Fibroblast of pulmonary artery (primary cell): ENCODE results near the gene RAD51.

Experiments used
- DNase-seq: peaks from one replicate; pipeline ENCODE4 v3.0.0-alpha.2; 2010; ENCODE audit warnings: low read depth
- H3K4me3 ChIP-seq: replicated peaks from 2 replicates; pipeline ENCODE4 v1.5.1; 2011; ENCODE audit warnings: low read depth, mild to moderate bottlenecking, control low read depth, low read length, moderate library complexity
- TF ChIP-seq, protein P1 (sequence below): IDR thresholded peaks from 2 replicates; pipeline ENCODE4 v1.5.1; 2011; ENCODE audit warnings: mild to moderate bottlenecking, control low read depth, low read length, inconsistent platforms; ENCODE audit errors: missing control alignments

The RAD51 gene

DNA sequence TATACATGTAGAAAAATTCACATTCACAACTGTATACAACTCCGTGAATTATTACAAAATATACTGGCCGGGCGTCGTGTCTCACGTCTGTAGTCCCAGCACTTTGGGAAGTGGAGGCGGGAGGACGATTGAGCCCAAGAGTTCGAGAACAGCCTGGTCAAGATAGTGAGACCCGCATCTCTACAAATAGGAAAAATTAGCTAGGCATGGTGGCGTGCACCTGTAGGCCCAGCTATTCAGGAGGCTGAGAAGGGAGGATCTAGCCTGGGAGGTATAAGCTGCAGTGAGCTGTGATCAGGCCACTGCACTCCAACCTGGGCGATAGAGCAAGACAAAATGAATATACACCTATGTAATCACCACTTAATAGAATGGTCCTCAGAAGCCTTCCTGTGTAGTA, 1.3 kb downstream of the RAD51 start:
- DNase-seq = no peak
- peak overlapping the region; percentile 97 for H3K4me3 ChIP-seq
- TF ChIP-seq, protein P1, sequence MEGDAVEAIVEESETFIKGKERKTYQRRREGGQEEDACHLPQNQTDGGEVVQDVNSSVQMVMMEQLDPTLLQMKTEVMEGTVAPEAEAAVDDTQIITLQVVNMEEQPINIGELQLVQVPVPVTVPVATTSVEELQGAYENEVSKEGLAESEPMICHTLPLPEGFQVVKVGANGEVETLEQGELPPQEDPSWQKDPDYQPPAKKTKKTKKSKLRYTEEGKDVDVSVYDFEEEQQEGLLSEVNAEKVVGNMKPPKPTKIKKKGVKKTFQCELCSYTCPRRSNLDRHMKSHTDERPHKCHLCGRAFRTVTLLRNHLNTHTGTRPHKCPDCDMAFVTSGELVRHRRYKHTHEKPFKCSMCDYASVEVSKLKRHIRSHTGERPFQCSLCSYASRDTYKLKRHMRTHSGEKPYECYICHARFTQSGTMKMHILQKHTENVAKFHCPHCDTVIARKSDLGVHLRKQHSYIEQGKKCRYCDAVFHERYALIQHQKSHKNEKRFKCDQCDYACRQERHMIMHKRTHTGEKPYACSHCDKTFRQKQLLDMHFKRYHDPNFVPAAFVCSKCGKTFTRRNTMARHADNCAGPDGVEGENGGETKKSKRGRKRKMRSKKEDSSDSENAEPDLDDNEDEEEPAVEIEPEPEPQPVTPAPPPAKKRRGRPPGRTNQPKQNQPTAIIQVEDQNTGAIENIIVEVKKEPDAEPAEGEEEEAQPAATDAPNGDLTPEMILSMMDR = no peak

DNA sequence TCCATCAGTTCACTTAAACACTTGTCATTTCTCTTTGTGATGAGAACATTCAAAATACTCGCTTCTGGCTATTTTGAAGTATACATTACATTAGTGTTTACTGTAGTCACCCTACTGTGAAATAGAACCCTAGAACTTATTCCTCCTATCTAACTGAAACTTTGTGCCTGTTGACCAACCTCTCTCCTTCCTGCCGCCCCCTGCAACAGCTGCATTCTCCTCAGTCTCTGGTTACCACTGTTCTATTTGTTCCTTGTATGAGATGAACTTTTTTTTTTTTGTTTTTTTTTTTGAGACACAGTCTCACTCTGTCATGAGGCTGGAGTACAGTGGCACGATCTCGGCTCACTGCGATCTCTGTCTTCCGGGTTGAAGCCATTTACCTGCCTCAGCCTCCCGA, 2.9 kb downstream of the RAD51 start:
- DNase-seq = no peak
- TF ChIP-seq, protein P1 = no peak
- H3K4me3 ChIP-seq = no peak overlapping the region

DNA sequence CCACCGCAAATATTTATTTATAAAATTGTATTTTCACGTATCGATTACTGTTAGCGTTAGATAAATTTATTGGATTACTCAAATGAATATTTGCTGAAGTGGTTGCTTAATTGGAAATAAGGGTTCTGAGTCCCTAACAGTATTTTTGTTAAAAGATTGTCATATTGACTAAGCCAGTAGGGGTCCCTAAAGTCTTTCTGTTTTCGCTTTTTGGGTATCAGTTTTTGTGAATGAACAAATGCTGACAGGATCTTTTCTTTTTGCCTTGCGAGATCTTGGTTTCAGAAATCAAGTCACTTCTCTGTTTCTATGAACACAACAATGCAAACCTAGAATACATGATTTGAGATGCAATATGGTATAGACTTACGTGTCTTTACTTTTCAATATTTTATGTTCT, 7.1 kb downstream of the RAD51 start:
- no peak overlapping the region for H3K4me3 ChIP-seq
- TF ChIP-seq, protein P1 = peak; percentile 35
- peak; percentile 46 for DNase-seq

DNA sequence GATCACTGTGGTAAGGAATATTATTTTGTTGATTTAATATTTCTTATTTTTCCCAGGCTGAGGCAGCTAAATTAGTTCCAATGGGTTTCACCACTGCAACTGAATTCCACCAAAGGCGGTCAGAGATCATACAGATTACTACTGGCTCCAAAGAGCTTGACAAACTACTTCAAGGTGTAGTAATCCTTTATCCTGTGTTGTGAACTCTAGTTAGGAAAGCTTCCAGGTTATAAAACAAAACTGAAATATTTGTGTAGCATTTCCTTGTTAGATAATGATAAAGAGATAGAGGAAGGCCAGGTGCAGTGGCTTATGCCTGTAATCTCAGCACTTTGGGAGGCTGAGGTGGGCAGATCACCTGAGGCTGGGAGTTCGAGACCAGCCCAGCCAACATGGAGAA, 11.1 kb downstream of the RAD51 start:
- TF ChIP-seq, protein P1 = no peak
- DNase-seq = no peak
- H3K4me3 ChIP-seq = no peak overlapping the region

DNA sequence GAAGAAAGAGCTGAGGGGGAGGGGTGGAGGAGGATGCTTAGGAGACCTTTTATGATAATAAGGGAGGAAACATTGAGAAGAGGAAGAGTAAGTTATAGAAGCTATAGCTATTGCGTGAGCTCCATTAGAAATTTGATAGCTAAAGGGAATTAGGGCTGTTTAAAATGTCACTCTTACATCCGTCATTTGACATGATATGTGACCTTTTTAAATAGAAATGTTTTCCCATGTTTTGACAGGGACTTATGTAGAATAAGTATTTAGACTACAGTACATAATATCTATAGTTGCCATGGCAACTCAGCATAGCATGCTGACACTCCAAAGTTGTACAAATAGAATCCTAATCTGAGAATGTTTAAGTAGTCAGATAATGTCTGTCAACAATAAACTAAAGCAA, 19.2 kb downstream of the RAD51 start:
- TF ChIP-seq, protein P1 = no peak
- H3K4me3 ChIP-seq = no peak overlapping the region
- no peak for DNase-seq

DNA sequence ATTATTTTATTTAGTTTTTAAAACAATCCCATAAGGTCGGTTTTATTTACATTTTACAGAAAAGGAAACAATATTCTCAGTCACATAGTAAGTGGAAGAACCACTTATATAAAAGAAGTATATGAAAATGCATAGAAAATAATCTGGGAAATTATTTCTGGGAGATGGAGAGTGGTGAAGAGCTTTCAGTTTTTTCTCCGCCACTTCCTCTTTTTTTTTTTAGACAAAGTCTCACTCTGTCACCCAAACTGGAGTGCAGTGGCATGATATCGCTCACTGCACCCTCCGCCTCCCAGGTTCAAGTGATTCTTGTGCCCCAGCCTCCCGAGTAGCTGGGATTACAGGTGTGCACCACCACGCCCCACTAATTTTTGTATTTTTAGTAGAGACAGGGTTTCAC, 21.2 kb downstream of the RAD51 start:
- no peak for DNase-seq
- TF ChIP-seq, protein P1 = no peak
- H3K4me3 ChIP-seq = no peak overlapping the region

DNA sequence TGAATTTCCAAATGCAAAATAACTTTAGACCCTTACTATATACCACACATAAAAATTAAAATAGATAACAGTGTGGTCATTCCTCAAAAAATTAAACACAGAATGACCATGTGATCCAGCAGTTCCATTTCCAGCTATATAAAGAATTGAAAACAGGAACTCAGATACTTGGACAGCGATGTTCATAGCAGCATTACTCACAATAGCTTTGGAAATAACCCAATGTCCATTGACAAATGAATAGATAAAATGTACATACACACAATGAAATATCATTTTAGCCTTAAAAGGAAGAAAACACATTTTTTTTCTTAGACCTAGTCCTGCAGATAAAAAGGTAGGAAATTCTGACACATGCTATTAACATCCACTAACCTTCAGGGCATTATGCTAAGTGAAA, 26.7 kb downstream of the RAD51 start:
- H3K4me3 ChIP-seq = no peak overlapping the region
- peak; percentile 65 for DNase-seq
- TF ChIP-seq, protein P1 = no peak
